Dedifferentiated amniotic fluid mesenchymal stem cell (primary cell): ENCODE measurements around the gene FBXO41.

ENCODE experiments used
- DNase-seq: peaks from one replicate; pipeline ENCODE4 v3.0.0-alpha.2; 2016; ENCODE audit errors: extremely low spot score

The FBXO41 gene

GRCh38 chr2:73260338-73260984, 23.8 kb downstream of the FBXO41 start:
- DNase-seq = no peak

GRCh38 chr2:73259704-73260337, 24.5 kb downstream of the FBXO41 start:
- DNase-seq = no peak

GRCh38 chr2:73259276-73259675, 25.0 kb downstream of the FBXO41 start:
- no peak for DNase-seq

GRCh38 chr2:73258913-73259215, 25.4 kb downstream of the FBXO41 start:
- no peak for DNase-seq

- DNase-seq = no peak
These were observed 25.9 kb downstream of the FBXO41 start for GRCh38 chr2:73258186-73258912.

- DNase-seq = no peak
These were observed 26.7 kb downstream of the FBXO41 start for GRCh38 chr2:73257425-73258125.

- no peak for DNase-seq
These were observed 27.3 kb downstream of the FBXO41 start for GRCh38 chr2:73257021-73257420.

GRCh38 chr2:73256618-73256922, 27.7 kb downstream of the FBXO41 start:
- no peak for DNase-seq

- no peak for DNase-seq
These were observed 28.2 kb downstream of the FBXO41 start for GRCh38 chr2:73255907-73256617.

- DNase-seq = no peak
These were observed 29.2 kb downstream of the FBXO41 start for GRCh38 chr2:73255007-73255644.

GRCh38 chr2:73254343-73255006, 29.8 kb downstream of the FBXO41 start:
- DNase-seq = no peak

- DNase-seq = no peak
These were observed 30.4 kb downstream of the FBXO41 start for GRCh38 chr2:73253901-73254300.

GRCh38 chr2:73253400-73253799, 30.9 kb downstream of the FBXO41 start:
- no peak for DNase-seq

- no peak for DNase-seq
These were observed 31.8 kb downstream of the FBXO41 start for GRCh38 chr2:73252238-73253027.

- no peak for DNase-seq
These were observed 33.1 kb downstream of the FBXO41 start for GRCh38 chr2:73250872-73251846.

- no peak for DNase-seq
These were observed 34.6 kb downstream of the FBXO41 start for GRCh38 chr2:73249636-73250035.

GRCh38 chr2:73246850-73247249, 37.4 kb downstream of the FBXO41 start:
- DNase-seq = no peak

- DNase-seq = no peak
These were observed 39.7 kb downstream of the FBXO41 start for GRCh38 chr2:73244580-73244979.
